ENCODE measurements around the gene LRMDA. TPM values are rescaled to one million over a fixed set of nuclear protein-coding genes. Genes with fewer than 3 reads are reported as not detected.

The LRMDA gene
- polyA plus RNA-seq, 3 donors: 39.8 to 59.6 (median 56.4) TPM

GRCh38 chr10:75408509-75408875 is 22.9 kb upstream of the LRMDA start:
- Mint-ChIP-seq H3K36me3 (peaks cover 16% of the 10 kb centered on the region in 2 donors), H3K27me3 (ENCODE audit: low read depth in 3 of 3) (peaks cover 57 to 75% (median 64%) of the 10 kb centered on the region in 3 donors), H3K4me3 (peak overlapping the region; percentile 89 to 96), H3K4me1 (peaks cover 41% of the 10 kb centered on the region), H3K9me3 (peaks cover 0 to 19% (median 12%) of the 10 kb centered on the region in 7 donors), H3K27ac (no peak overlapping the region)
- WGBS (ENCODE audit: insufficient coverage): 0% methylated on average over 15 of the region's 27 CpGs
- TF ChIP-seq CTCF (IDR thresholded peaks at IDR 0.05): no peak
- peaks cover 0 to 17% of the 10 kb centered on the region in 2 donors for H3K9me3 ChIP-seq (replicated peaks in 1 of 2; ENCODE audit: control insufficient read depth in 1 of 2, insufficient read depth in 1 of 2, low read length in 2 of 2)
- no peaks in the 10 kb centered on the region for H3K36me3 ChIP-seq (replicated peaks in 1 of 2; ENCODE audit: control insufficient read depth in 1 of 2, insufficient read depth in 2 of 2, low read length in 2 of 2)
- intact Hi-C loops (cut with micrococcal nuclease): loop anchor here (2.0 to 10.0 kb wide), 4 partner anchors 50 to 506 kb away; no protein-coding TSS in a partner anchor
- H3K4me3 ChIP-seq (replicated peaks in 1 of 3; ENCODE audit: low read depth in 2 of 3, low read length in 3 of 3): peak overlapping the region; percentile 52 to 92 (median 86)
- peaks cover 26% of the 10 kb centered on the region for H4K20me1 ChIP-seq (ENCODE audit: insufficient read depth, low read length)
- no peaks in the 10 kb centered on the region for H3K79me2 ChIP-seq (ENCODE audit: insufficient read depth, low read length)
- DNase-seq: no peak
- H2AFZ ChIP-seq (ENCODE audit: insufficient read depth, low read depth, low read length, poor library complexity, severe bottlenecking): peak overlapping the region; percentile 90
- H3K9ac ChIP-seq (ENCODE audit: insufficient read depth, low read length, poor library complexity, severe bottlenecking): peak overlapping the region; percentile 44
- peak overlapping the region; percentile 99 for H3K4me2 ChIP-seq (replicated peaks; ENCODE audit: extremely low read depth, low read length, poor library complexity, severe bottlenecking)
- H3K27ac ChIP-seq (ENCODE audit: low read depth in 1 of 2, low read length in 2 of 2): no peak overlapping the region
- H3K27me3 ChIP-seq (ENCODE audit: control insufficient read depth in 2 of 2, insufficient read depth in 2 of 2, low read length in 2 of 2): peaks cover 39 to 51% of the 10 kb centered on the region in 2 donors
- peaks cover 40 to 55% of the 10 kb centered on the region in 2 donors for H3K4me1 ChIP-seq (ENCODE audit: control insufficient read depth in 1 of 2, insufficient read depth in 2 of 2, low read length in 2 of 2)

GRCh38 chr10:75408911-75409885 is 22.2 kb upstream of the LRMDA start:
- WGBS (ENCODE audit: insufficient coverage): 1% methylated on average over 59 of the region's 76 CpGs
- H3K36me3 ChIP-seq (replicated peaks in 1 of 2; ENCODE audit: control insufficient read depth in 1 of 2, insufficient read depth in 2 of 2, low read length in 2 of 2): no peaks in the 10 kb centered on the region
- peak overlapping the region; percentile 99 for H3K4me2 ChIP-seq (replicated peaks; ENCODE audit: extremely low read depth, low read length, poor library complexity, severe bottlenecking)
- no peaks in the 10 kb centered on the region for H3K79me2 ChIP-seq (ENCODE audit: insufficient read depth, low read length)
- DNase-seq: peak in 2 of 3 donors; percentile 42 to 43
- H3K4me1 Mint-ChIP-seq: peaks cover 35% of the 10 kb centered on the region
- H3K4me3 ChIP-seq (replicated peaks in 1 of 3; ENCODE audit: low read depth in 2 of 3, low read length in 3 of 3): peak overlapping the region; percentile 52 to 92 (median 86)
- peaks cover 26% of the 10 kb centered on the region for H4K20me1 ChIP-seq (ENCODE audit: insufficient read depth, low read length)
- peak overlapping the region; percentile 61 for H3K9ac ChIP-seq (ENCODE audit: insufficient read depth, low read length, poor library complexity, severe bottlenecking)
- peaks cover 0 to 13% (median 9%) of the 10 kb centered on the region in 7 donors for H3K9me3 Mint-ChIP-seq
- peaks cover 32 to 44% of the 10 kb centered on the region in 2 donors for H3K27me3 ChIP-seq (ENCODE audit: control insufficient read depth in 2 of 2, insufficient read depth in 2 of 2, low read length in 2 of 2)
- peak overlapping the region; percentile 89 to 96 for H3K4me3 Mint-ChIP-seq
- H3K27ac Mint-ChIP-seq: peak overlapping the region in 6 of 7 donors; percentile 65 to 82 (median 72)
- peaks cover 50 to 67% (median 57%) of the 10 kb centered on the region in 3 donors for H3K27me3 Mint-ChIP-seq (ENCODE audit: low read depth in 3 of 3)
- peaks cover 33 to 48% of the 10 kb centered on the region in 2 donors for H3K4me1 ChIP-seq (ENCODE audit: control insufficient read depth in 1 of 2, insufficient read depth in 2 of 2, low read length in 2 of 2)
- H3K36me3 Mint-ChIP-seq: peaks cover 12% of the 10 kb centered on the region in 2 donors
- no peak for TF ChIP-seq CTCF (IDR thresholded peaks at IDR 0.05)
- peak overlapping the region; percentile 90 for H2AFZ ChIP-seq (ENCODE audit: insufficient read depth, low read depth, low read length, poor library complexity, severe bottlenecking)
- peak overlapping the region; percentile 56 to 62 for H3K27ac ChIP-seq (ENCODE audit: low read depth in 1 of 2, low read length in 2 of 2)
- H3K9me3 ChIP-seq (replicated peaks in 1 of 2; ENCODE audit: control insufficient read depth in 1 of 2, insufficient read depth in 1 of 2, low read length in 2 of 2): peaks cover 0 to 10% of the 10 kb centered on the region in 2 donors
- intact Hi-C loops (cut with micrococcal nuclease): loop anchor here (2.0 to 10.0 kb wide), 4 partner anchors 50 to 506 kb away; no protein-coding TSS in a partner anchor

All from CD14-positive monocyte (primary cell).